H9 (cell line): Measurements from ENCODE around the gene RPL10A. TPM values are rescaled to one million over a fixed set of nuclear protein-coding genes. Genes with fewer than 3 reads are reported as not detected.

Experiments used
- DNase-seq: peaks from one replicate; pipeline ENCODE4 v3.0.0-alpha.2; 2017
- H2AFZ ChIP-seq: one replicate; pipeline ENCODE4 v1.6.1; 2013; ENCODE audit warnings: mild to moderate bottlenecking, low read length, control low read depth, moderate library complexity
- H2AK5ac ChIP-seq: 2 replicates; pipeline ENCODE4 v1.6.1; 2013; ENCODE audit warnings: low read length, control low read depth, mixed read lengths; ENCODE audit not compliant: insufficient read length
- H2BK120ac ChIP-seq: one replicate; pipeline ENCODE4 v1.6.1; 2013; ENCODE audit warnings: low read depth, mild to moderate bottlenecking, low read length, control low read depth, inconsistent platforms; ENCODE audit not compliant: poor library complexity, severe bottlenecking
- H2BK12ac ChIP-seq: 2 replicates; pipeline ENCODE4 v1.6.1; 2013; ENCODE audit warnings: low read length, control low read depth, mixed read lengths, low read depth; ENCODE audit not compliant: insufficient read length
- H2BK15ac ChIP-seq: 2 replicates; pipeline ENCODE4 v1.6.1; 2013; ENCODE audit warnings: low read depth, low read length, control low read depth
- H2BK20ac ChIP-seq: one replicate; pipeline ENCODE4 v1.6.1; 2013; ENCODE audit warnings: low read depth, mild to moderate bottlenecking, low read length, control low read depth, inconsistent platforms; ENCODE audit not compliant: poor library complexity, severe bottlenecking
- H2BK5ac ChIP-seq: 2 replicates; pipeline ENCODE4 v1.6.1; 2013; ENCODE audit warnings: low read length, control low read depth, mixed read lengths; ENCODE audit not compliant: insufficient read length
- H3K14ac ChIP-seq: 2 replicates; pipeline ENCODE4 v1.6.1; 2013; ENCODE audit warnings: low read length, control low read depth; ENCODE audit not compliant: insufficient read depth
- H3K18ac ChIP-seq: 2 replicates; pipeline ENCODE4 v1.6.1; 2013; ENCODE audit warnings: low read depth, mild to moderate bottlenecking, mixed read lengths, low read length, control low read depth; ENCODE audit not compliant: insufficient read length
- H3K23ac ChIP-seq: 2 replicates; pipeline ENCODE4 v1.6.1; 2013; ENCODE audit warnings: low read length, control low read depth, mixed read lengths, low read depth; ENCODE audit not compliant: insufficient read length
- H3K23me2 ChIP-seq: 2 replicates; pipeline ENCODE4 v1.6.1; 2013; ENCODE audit warnings: low read depth, mild to moderate bottlenecking, mixed read lengths, low read length, control low read depth; ENCODE audit not compliant: insufficient read length, poor library complexity, severe bottlenecking
- H3K27ac ChIP-seq: 2 replicates; pipeline ENCODE4 v1.5.1; 2013; ENCODE audit warnings: low read length, control low read depth, mixed read lengths, low read depth; ENCODE audit not compliant: insufficient read length
- H3K27me3 ChIP-seq: 2 replicates; pipeline ENCODE4 v1.6.1; 2013; ENCODE audit warnings: low read length, control low read depth, inconsistent platforms; ENCODE audit not compliant: insufficient read depth
- H3K4ac ChIP-seq: 2 replicates; pipeline ENCODE4 v1.6.1; 2013; ENCODE audit warnings: low read depth, mild to moderate bottlenecking, control low read depth, inconsistent platforms, low read length, moderate library complexity
- H3K4me1 ChIP-seq: 2 replicates; pipeline ENCODE4 v1.6.1; 2013; ENCODE audit warnings: low read length, control low read depth, inconsistent platforms; ENCODE audit not compliant: insufficient read depth
- H3K4me2 ChIP-seq: 2 replicates; pipeline ENCODE4 v1.6.1; 2013; ENCODE audit warnings: low read length, control low read depth, mixed read lengths; ENCODE audit not compliant: insufficient read length, insufficient read depth
- H3K56ac ChIP-seq: 2 replicates; pipeline ENCODE4 v1.6.1; 2013; ENCODE audit warnings: low read depth, mild to moderate bottlenecking, mixed read lengths, low read length, control low read depth; ENCODE audit not compliant: insufficient read length
- H3K79me1 ChIP-seq: 2 replicates; pipeline ENCODE4 v1.6.1; 2013; ENCODE audit warnings: low read depth, mild to moderate bottlenecking, moderate library complexity, low read length, control low read depth, inconsistent platforms; ENCODE audit not compliant: insufficient read depth, poor library complexity, severe bottlenecking
- H3K79me2 ChIP-seq: 2 replicates; pipeline ENCODE4 v1.6.1; 2013; ENCODE audit warnings: low read length, control low read depth, inconsistent platforms; ENCODE audit not compliant: insufficient read depth
- H3K9ac ChIP-seq: 2 replicates; pipeline ENCODE4 v1.6.1; 2013; ENCODE audit warnings: low read length, control low read depth, mixed read lengths; ENCODE audit not compliant: insufficient read length; ENCODE audit errors: extremely low read depth
- H3K9me3 ChIP-seq: one replicate; pipeline ENCODE4 v1.6.1; 2013; ENCODE audit warnings: low read depth, low read length, inconsistent platforms; ENCODE audit not compliant: control insufficient read depth
- H3T11ph ChIP-seq: one replicate; pipeline ENCODE4 v1.6.1; 2013; ENCODE audit warnings: mild to moderate bottlenecking, low read length, control low read depth, inconsistent platforms
- H4K20me1 ChIP-seq: one replicate; pipeline ENCODE4 v1.6.1; 2013; ENCODE audit not compliant: control insufficient read depth, insufficient read length, insufficient read depth
- H4K5ac ChIP-seq: 2 replicates; pipeline ENCODE4 v1.6.1; 2013; ENCODE audit warnings: low read depth, mild to moderate bottlenecking, mixed read lengths, low read length, control low read depth; ENCODE audit not compliant: insufficient read length
- H4K8ac ChIP-seq: replicated peaks from 2 replicates; pipeline ENCODE4 v1.6.1; 2013; ENCODE audit warnings: low read length, control low read depth, mixed read lengths, low read depth; ENCODE audit not compliant: insufficient read length
- H4K91ac ChIP-seq: 2 replicates; pipeline ENCODE4 v1.6.1; 2013; ENCODE audit warnings: low read depth, mild to moderate bottlenecking, moderate library complexity, mixed read lengths, low read length, control low read depth; ENCODE audit not compliant: insufficient read length
- H3K27ac Mint-ChIP-seq, 3 experiments: 2 replicates in 2 of 3; 3 replicates in 1 of 3; pipeline ENCODE4 v1.8.0; 2020 to 2021; ENCODE audit warnings: mixed read lengths in 3 of 3, mild to moderate bottlenecking in 1 of 3, moderate library complexity in 1 of 3
- H3K27me3 Mint-ChIP-seq: 2 replicates; pipeline ENCODE4 v1.8.0; 2021; ENCODE audit warnings: low read depth, mild to moderate bottlenecking, moderate library complexity, mixed read lengths
- H3K36me3 Mint-ChIP-seq, 3 experiments: 2 replicates in 2 of 3; 3 replicates in 1 of 3; pipeline ENCODE4 v1.8.0; 2020 to 2021; ENCODE audit warnings: low read depth in 3 of 3, mixed read lengths in 3 of 3; ENCODE audit not compliant: insufficient read depth in 1 of 3
- H3K4me1 Mint-ChIP-seq, 2 experiments: 2 replicates each; pipeline ENCODE4 v1.8.0; 2020; ENCODE audit warnings: mixed read lengths in 2 of 2
- H3K4me3 Mint-ChIP-seq, 2 experiments: 2 replicates in 1 of 2; 3 replicates in 1 of 2; pipeline ENCODE4 v1.8.0; 2020 to 2021; ENCODE audit warnings: mild to moderate bottlenecking in 2 of 2, mixed read lengths in 2 of 2, moderate library complexity in 1 of 2
- H3K9me3 Mint-ChIP-seq, 2 experiments: 2 replicates in 1 of 2; 3 replicates in 1 of 2; pipeline ENCODE4 v1.8.0; 2020; ENCODE audit warnings: mild to moderate bottlenecking in 2 of 2, mixed read lengths in 2 of 2, moderate library complexity in 1 of 2
- CTCF ChIP-seq: fragments of 200-600 bp; sonication (generic); conservative IDR thresholded peaks from 3 replicates; pipeline ENCODE4 v1.8.0; 2021; ENCODE audit warnings: antibody characterized with exemption, mild to moderate bottlenecking
- WGBS: extraction: QIAGEN DNeasy Blood & Tissue Kit; methylation state at CpG from one replicate; pipeline ENCODE4 v1.1.7; 2013; ENCODE audit warnings: missing lambda C conversion rate, low lambda C conversion rate, mixed read lengths; ENCODE audit not compliant: insufficient read length; ENCODE audit errors: extremely low coverage; 5-methylcytosine and 5-hydroxymethylcytosine counted together
- total RNA-seq: library from RNA; stranded (reverse); gene quantifications from 2 replicates; pipeline ENCODE4 v1.2.1, GENCODE V29; 2021

Gene RPL10A
- total RNA-seq, 1 experiment from 2014 or later, result 1,830 TPM

- H3K36me3 Mint-ChIP-seq, result peaks cover 10 to 18% (median 12%) of the 10 kb centered on the region in 3 experiments
- no peak within 1 kb of the TSS for H3K14ac ChIP-seq
- H2BK5ac ChIP-seq, result no peak within 1 kb of the TSS
- peaks cover 17% of the 10 kb centered on the region for H3K27me3 Mint-ChIP-seq
- no peak within 1 kb of the TSS for H2BK12ac ChIP-seq
- no peak within 1 kb of the TSS for H4K8ac ChIP-seq
- no peak within 1 kb of the TSS for H2BK120ac ChIP-seq
- H2BK20ac ChIP-seq, result no peak within 1 kb of the TSS
- no peak within 1 kb of the TSS for H3K27ac ChIP-seq
- H3K18ac ChIP-seq, result no peak within 1 kb of the TSS
- peaks cover 5% of the 10 kb centered on the region for H3K23me2 ChIP-seq
- no peaks in the 10 kb centered on the region for H3K9me3 ChIP-seq
- H2BK15ac ChIP-seq, result no peak within 1 kb of the TSS
- peak within 1 kb of the TSS; percentile 2 for H3K9ac ChIP-seq
- no CpG with 5 or more reads among the region's 87 CpGs for WGBS
- H4K91ac ChIP-seq, result no peak within 1 kb of the TSS
- no peaks in the 10 kb centered on the region for H3K79me1 ChIP-seq
- peaks cover 28 to 39% of the 10 kb centered on the region in 2 experiments for H3K4me1 Mint-ChIP-seq
- H3K9me3 Mint-ChIP-seq, result no peaks in the 10 kb centered on the region
- H4K5ac ChIP-seq, result no peak within 1 kb of the TSS
- TF ChIP-seq CTCF, result no peak
- H3K4me3 Mint-ChIP-seq, result peak within 1 kb of the TSS; percentile 70 to 79
- no peak within 1 kb of the TSS for H2AFZ ChIP-seq
- no peak within 1 kb of the TSS; a peak in 1 of 7 replicates for H3K27ac Mint-ChIP-seq
- H3K4me1 ChIP-seq, result 0 out of 2 replicates have a peak, but pooled peaks cover 7% of the 10 kb centered on the region
- H3K56ac ChIP-seq, result no peak within 1 kb of the TSS
- no peak within 1 kb of the TSS for H2AK5ac ChIP-seq
- H3T11ph ChIP-seq, result no peak within 1 kb of the TSS
- H3K4me2 ChIP-seq, result peak within 1 kb of the TSS; percentile 61
- DNase-seq, result peak; percentile 98
- H3K4ac ChIP-seq, result no peak within 1 kb of the TSS
- no peak within 1 kb of the TSS for H3K23ac ChIP-seq
- H4K20me1 ChIP-seq, result no peaks in the 10 kb centered on the region
- no peaks in the 10 kb centered on the region for H3K79me2 ChIP-seq
- H3K27me3 ChIP-seq, result no peaks in the 10 kb centered on the region
Measured at GRCh38 chr6:35452183-35453090, 15.8 kb upstream of the RPL10A start, which contains the start of gene FANCE. FANCE (plus strand) TSS chr6:35452338; CDS start chr6:35452546, 208 bp downstream.
